LNCAP (cell line): ENCODE data around the gene TRIM71.

Source experiments
- TF ChIP-seq, protein P1 (sequence below): fragments of 450-650 bp; IDR thresholded peaks from 2 replicates; pipeline ENCODE4 v1.5.1; 2017; ENCODE audit warnings: mild to moderate bottlenecking

Gene TRIM71

DNA sequence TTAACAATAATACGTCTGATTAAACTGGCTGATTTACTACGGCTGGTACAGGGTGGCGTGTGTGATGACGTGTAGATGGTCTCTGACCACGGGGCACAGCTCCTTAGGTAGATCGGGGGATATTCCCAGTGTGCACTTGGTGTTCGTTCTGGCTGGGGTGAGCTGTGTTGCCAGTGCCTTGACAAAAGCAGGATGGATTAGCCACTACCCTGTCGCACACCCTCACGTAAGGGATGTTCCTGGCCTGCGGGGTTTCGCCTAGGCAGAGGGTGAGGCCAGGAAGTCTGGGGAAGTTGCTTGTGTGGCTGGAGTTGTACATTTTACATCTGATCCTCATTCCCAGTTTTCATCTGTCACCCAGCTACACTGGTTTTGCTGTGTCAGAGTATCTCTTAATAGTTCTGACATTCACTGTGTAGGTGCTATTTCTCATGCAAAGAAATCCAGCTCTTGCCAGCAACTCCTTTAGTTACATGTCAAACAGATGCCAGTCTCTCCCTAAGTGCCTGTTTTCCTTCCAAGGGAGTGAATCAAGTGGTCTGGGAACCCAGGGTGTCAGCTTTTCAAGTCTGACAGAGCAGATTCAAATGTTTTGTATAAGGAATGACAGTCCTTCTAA, 67.6 kb downstream of the TRIM71 start:
- TF ChIP-seq, protein P1, sequence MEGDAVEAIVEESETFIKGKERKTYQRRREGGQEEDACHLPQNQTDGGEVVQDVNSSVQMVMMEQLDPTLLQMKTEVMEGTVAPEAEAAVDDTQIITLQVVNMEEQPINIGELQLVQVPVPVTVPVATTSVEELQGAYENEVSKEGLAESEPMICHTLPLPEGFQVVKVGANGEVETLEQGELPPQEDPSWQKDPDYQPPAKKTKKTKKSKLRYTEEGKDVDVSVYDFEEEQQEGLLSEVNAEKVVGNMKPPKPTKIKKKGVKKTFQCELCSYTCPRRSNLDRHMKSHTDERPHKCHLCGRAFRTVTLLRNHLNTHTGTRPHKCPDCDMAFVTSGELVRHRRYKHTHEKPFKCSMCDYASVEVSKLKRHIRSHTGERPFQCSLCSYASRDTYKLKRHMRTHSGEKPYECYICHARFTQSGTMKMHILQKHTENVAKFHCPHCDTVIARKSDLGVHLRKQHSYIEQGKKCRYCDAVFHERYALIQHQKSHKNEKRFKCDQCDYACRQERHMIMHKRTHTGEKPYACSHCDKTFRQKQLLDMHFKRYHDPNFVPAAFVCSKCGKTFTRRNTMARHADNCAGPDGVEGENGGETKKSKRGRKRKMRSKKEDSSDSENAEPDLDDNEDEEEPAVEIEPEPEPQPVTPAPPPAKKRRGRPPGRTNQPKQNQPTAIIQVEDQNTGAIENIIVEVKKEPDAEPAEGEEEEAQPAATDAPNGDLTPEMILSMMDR, result no peak

DNA sequence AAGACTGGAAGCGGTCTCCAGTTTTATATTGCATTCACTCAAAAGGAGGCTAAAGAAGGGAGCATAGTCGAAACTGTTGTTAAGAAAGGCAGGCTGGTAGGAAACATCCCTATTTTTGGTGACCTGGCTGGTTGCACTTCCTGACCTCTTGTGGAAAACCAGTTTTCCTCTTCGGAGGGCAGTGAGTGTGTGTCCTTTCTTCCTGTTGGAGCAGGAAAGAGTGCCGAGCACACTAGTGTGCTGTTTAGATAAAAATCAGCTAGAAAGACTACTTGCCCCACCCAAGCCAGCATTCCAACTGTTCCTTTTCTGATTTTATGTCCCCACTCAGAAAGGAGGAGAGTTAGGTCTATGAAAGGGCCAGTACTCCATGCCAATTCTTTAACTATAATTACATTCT, 68.5 kb downstream of the TRIM71 start:
- TF ChIP-seq, protein P1, result no peak

DNA sequence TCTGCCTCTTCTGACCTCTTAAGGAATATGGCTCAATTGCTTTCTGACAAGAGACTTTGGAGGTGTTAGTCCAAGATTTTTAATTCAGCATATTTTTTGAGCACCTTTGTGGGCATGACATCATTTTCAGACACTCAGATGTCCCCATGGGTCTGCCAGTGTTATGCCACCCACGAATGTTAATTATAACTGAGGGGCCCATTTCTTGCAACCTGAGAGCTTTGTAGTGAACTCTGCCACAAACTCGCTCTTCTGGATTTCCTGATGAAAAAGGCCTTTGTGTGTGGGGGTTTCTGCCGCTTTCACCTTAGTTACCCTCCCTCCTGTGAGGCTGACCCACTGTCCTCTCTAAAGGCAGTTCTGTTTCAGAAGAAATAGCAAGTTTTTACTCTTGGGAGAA, 69.1 kb downstream of the TRIM71 start:
- TF ChIP-seq, protein P1, result no peak

DNA sequence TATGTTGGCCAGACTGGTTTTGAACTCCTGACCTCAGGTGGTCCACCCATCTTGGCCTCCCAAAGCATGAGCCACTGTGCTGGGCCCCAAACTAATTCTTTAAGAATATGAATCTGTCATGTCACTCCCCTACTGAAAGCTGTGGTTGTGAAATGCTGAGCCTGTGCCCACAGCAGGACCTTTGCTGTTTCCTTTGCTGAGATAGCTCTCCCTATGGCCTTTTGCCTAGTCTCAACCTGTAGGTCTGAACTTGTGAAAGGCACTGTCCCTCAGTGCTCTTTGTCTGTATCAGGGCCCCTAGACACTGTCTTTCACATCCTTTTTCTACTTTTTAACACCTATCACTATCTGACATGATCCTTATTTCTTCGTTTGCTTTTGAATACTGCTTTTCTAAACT, 70.9 kb downstream of the TRIM71 start:
- TF ChIP-seq, protein P1, result no peak

DNA sequence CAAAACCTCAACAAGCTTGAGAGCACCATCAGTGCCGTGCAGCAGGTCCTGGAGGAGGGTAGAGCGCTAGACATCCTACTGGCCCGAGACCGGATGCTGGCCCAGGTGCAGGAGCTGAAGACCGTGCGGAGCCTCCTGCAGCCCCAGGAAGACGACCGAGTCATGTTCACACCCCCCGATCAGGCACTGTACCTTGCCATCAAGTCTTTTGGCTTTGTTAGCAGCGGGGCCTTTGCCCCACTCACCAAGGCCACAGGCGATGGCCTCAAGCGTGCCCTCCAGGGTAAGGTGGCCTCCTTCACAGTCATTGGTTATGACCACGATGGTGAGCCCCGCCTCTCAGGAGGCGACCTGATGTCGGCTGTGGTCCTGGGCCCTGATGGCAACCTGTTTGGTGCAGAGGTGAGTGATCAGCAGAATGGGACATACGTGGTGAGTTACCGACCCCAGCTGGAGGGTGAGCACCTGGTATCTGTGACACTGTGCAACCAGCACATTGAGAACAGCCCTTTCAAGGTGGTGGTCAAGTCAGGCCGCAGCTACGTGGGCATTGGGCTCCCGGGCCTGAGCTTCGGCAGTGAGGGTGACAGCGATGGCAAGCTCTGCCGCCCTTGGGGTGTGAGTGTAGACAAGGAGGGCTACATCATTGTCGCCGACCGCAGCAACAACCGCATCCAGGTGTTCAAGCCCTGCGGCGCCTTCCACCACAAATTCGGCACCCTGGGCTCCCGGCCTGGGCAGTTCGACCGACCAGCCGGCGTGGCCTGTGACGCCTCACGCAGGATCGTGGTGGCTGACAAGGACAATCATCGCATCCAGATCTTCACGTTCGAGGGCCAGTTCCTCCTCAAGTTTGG, 72.9 kb downstream of the TRIM71 start:
- TF ChIP-seq, protein P1, result no peak

DNA sequence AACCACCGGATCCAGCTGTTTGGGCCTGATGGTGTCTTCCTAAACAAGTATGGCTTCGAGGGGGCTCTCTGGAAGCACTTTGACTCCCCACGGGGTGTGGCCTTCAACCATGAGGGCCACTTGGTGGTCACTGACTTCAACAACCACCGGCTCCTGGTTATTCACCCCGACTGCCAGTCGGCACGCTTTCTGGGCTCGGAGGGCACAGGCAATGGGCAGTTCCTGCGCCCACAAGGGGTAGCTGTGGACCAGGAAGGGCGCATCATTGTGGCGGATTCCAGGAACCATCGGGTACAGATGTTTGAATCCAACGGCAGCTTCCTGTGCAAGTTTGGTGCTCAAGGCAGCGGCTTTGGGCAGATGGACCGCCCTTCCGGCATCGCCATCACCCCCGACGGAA, 73.6 kb downstream of the TRIM71 start:
- TF ChIP-seq, protein P1, result no peak

DNA sequence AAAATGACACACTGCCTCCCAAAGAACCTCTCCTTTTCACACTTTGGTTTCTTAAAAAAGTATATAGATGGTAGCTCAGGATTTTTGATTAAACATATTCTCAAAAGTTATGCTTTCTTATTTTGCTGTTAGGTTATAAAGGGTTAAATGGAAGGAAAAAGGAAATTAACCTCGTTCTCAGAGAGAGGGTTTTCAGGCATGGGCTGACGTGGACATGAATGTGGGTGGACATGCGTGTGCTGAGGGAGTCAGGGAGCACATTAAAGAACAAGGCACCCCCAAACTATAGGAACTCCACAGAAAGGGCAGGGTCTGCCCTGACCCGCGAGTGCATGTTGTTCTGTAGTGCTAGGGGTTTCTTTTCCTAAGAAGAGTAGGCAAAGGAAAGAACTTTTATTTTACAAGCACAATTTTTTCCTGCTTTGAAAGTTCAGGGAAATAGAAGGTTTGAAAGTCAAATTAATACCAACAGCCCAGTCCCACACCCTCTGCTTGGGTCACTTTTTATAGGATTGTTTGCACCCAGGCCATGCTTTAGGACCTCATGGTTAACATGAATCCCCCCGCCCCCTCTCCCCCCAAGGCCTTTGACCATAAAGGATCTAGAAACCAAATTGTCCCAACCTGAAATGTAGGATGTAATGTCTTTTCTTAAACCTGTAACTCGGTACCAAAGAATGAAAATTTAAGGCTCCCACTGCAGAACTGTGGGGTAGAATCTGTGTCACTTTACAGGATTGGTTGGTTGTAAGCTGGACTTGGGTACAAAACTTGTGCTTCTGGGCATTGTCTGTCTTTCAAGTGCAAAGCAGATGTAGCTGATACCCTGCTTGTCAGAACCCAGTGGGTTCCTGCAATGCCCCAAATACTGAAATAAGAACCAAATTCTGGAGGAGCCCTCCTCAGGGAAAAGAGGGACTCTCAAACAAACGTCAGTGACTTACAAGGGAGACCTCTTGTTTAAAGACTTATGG, 75.1 kb downstream of the TRIM71 start:
- TF ChIP-seq, protein P1, result no peak
